ENCODE results near the gene LAMC1. TPM values are rescaled to one million over a fixed set of nuclear protein-coding genes. Genes with fewer than 3 reads are reported as not detected.

Gene LAMC1
- total RNA-seq, 2 donors from 2014 or later = 0.24 to 0.51 TPM

GRCh38 chr1:183195142-183195574 is 171.9 kb downstream of the LAMC1 start:
- ATAC-seq (replicated peaks in 1 of 2) (peak; percentile 43 to 70), DNase-seq (no peak)
- H3K27me3 Mint-ChIP-seq (ENCODE audit: low read depth) = peaks cover 5% of the 10 kb centered on the region
- peaks cover 12% of the 10 kb centered on the region for H3K4me1 Mint-ChIP-seq (ENCODE audit: low read depth)
- H3K36me3 Mint-ChIP-seq (ENCODE audit: insufficient read depth in 2 of 2) = no peaks in the 10 kb centered on the region
- H3K4me3 Mint-ChIP-seq = peak overlapping the region; percentile 33 to 66
- no peak overlapping the region for H3K27ac Mint-ChIP-seq
- no peaks in the 10 kb centered on the region for H3K9me3 Mint-ChIP-seq

Other genes with a start within 250 kb of the LAMC1 start
- 1 to 10 TPM; 4.4 to 7.5 TPM for gene NPL, start 233.6 kb upstream of the LAMC1 start, total RNA-seq
- gene DHX9, start 184.1 kb upstream of the LAMC1 start, total RNA-seq = 10 to 100 TPM; 94.6 to 98.4 TPM
- not detected for gene SHCBP1L, start 70.3 kb upstream of the LAMC1 start, total RNA-seq
- gene LAMC2, start 162.8 kb downstream of the LAMC1 start, total RNA-seq = 1 to 10 TPM in 1 of 2 donors, not detected in 1; 1.2 TPM